Keratinocyte (primary cell): ENCODE data around the gene MEOX1. TPM values are rescaled to one million over a fixed set of nuclear protein-coding genes. Genes with fewer than 3 reads are reported as not detected.

Source experiments
- DNase-seq: peaks from one replicate; pipeline ENCODE4 v3.0.0-alpha.2; 2011; ENCODE audit warnings: low read depth, missing footprints, low spot score
- FAIRE-seq: peaks from 2 replicates; lab custom pipeline; 2011; peaks lifted over from hg19 to GRCh38; lab: Jason Lieb, UNC
- H2AFZ ChIP-seq: 2 replicates; pipeline ENCODE4 v1.6.0; 2012; ENCODE audit warnings: low read length, control low read depth, inconsistent platforms; ENCODE audit not compliant: control insufficient read depth
- H3K27ac ChIP-seq: 2 replicates; pipeline ENCODE4 v1.5.1; 2011; ENCODE audit warnings: low read length; ENCODE audit not compliant: control insufficient read depth, insufficient read depth
- H3K27me3 ChIP-seq: 3 replicates; pipeline ENCODE4 v1.6.0; 2011; ENCODE audit warnings: low read length; ENCODE audit not compliant: control insufficient read depth, insufficient read depth; ENCODE audit errors: extremely low read depth
- H3K36me3 ChIP-seq, 2 experiments: 2 replicates in 1 of 2; 3 replicates in 1 of 2; pipeline ENCODE4 v1.5.1; 2011; ENCODE audit warnings: low read length in 2 of 2, mild to moderate bottlenecking in 1 of 2; ENCODE audit not compliant: control insufficient read depth in 2 of 2, insufficient read depth in 2 of 2; ENCODE audit errors: extremely low read depth in 1 of 2
- H3K4me1 ChIP-seq: 3 replicates; pipeline ENCODE4 v1.5.1; 2011; ENCODE audit warnings: low read length; ENCODE audit not compliant: control insufficient read depth, insufficient read depth; ENCODE audit errors: extremely low read depth
- H3K4me2 ChIP-seq: 3 replicates; pipeline ENCODE4 v1.6.0; 2011; ENCODE audit warnings: low read depth, low read length; ENCODE audit not compliant: control insufficient read depth, insufficient read depth; ENCODE audit errors: extremely low read depth
- H3K4me3 ChIP-seq, 3 experiments: fragments of 200-600 bp in 1 of 3; sonication (generic) in 1 of 3; 2 replicates in 2 of 3; 3 replicates in 1 of 3; pipeline ENCODE4 v1.5.1; 2011 to 2016; ENCODE audit warnings: low read length in 3 of 3, mild to moderate bottlenecking in 3 of 3, control low read depth in 2 of 3, inconsistent platforms in 1 of 3, low read depth in 1 of 3, mixed read lengths in 1 of 3, mixed run types in 1 of 3, moderate library complexity in 1 of 3; ENCODE audit not compliant: control insufficient read depth in 2 of 3, insufficient read depth in 2 of 3; ENCODE audit errors: extremely low read depth in 1 of 3
- H3K79me2 ChIP-seq: 2 replicates; pipeline ENCODE4 v1.6.0; 2012; ENCODE audit warnings: low read length; ENCODE audit not compliant: control insufficient read depth, insufficient read depth
- H3K9ac ChIP-seq: 3 replicates; pipeline ENCODE4 v1.6.0; 2011; ENCODE audit warnings: low read length; ENCODE audit not compliant: control insufficient read depth, insufficient read depth; ENCODE audit errors: extremely low read depth
- H3K9me1 ChIP-seq: 3 replicates; pipeline ENCODE4 v1.6.0; 2011; ENCODE audit warnings: low read length; ENCODE audit not compliant: control insufficient read depth, insufficient read depth; ENCODE audit errors: extremely low read depth
- H3K9me3 ChIP-seq: 2 replicates; pipeline ENCODE4 v1.5.1; 2012; ENCODE audit warnings: low read depth, low read length; ENCODE audit not compliant: control insufficient read depth
- H4K20me1 ChIP-seq: 3 replicates; pipeline ENCODE4 v1.6.0; 2011; ENCODE audit warnings: low read length; ENCODE audit not compliant: control insufficient read depth, insufficient read depth; ENCODE audit errors: extremely low read depth
- EZH2 ChIP-seq: IDR thresholded peaks from one replicate; pipeline ENCODE4 v1.6.1; 2012; ENCODE audit warnings: inconsistent platforms, mild to moderate bottlenecking, low read length, moderate library complexity
- dilution Hi-C: fragments of 300-500 bp; cut with MboI; formaldehyde crosslinking; loops from one replicate; pipeline ENCODE4 v1.7.0; 2020; ENCODE audit warnings: low sequenced_read_pairs; ENCODE audit not compliant: extremely low pct_ligation_motif_present
- polyA plus RNA-seq, 5 experiments: library from polyadenylated mRNA; depleted of rRNA in 3 of 5; stranded (reverse) in 3 of 5; stranded (forward) in 1 of 5; unstranded in 1 of 5; fragments of >200 nt; gene quantifications; 1 replicate in 1 of 5; 2 replicates in 3 of 5; 3 replicates in 1 of 5; pipeline versions ENCODE4 v1.2.1 to v1.2.3, GENCODE V29; 2011 to 2012; ENCODE audit warnings: missing spikeins in 2 of 5, low read depth in 1 of 5, low replicate concordance in 1 of 5
- TF ChIP-seq, protein P1 (sequence below), 3 experiments: IDR thresholded peaks in 1 of 3; conservative IDR thresholded peaks in 1 of 3; optimal IDR thresholded peaks in 1 of 3; 2 replicates in 2 of 3; 3 replicates in 1 of 3; pipeline versions ENCODE3 to v1.5.1; 2011; ENCODE audit warnings: low read length in 3 of 3, mild to moderate bottlenecking in 3 of 3, moderate library complexity in 2 of 3, control low read depth in 1 of 3, inconsistent platforms in 1 of 3; ENCODE audit not compliant: insufficient read depth in 2 of 3; ENCODE audit errors: extremely low read depth in 1 of 3

MEOX1 gene
- polyA plus RNA-seq, 1 donor (not counting 4 experiments of a cell fraction or from before 2014, with no cell fraction given): 0.08 TPM

- DNase-seq: no peak
- no peak for TF ChIP-seq EZH2
- TF ChIP-seq, protein P1, sequence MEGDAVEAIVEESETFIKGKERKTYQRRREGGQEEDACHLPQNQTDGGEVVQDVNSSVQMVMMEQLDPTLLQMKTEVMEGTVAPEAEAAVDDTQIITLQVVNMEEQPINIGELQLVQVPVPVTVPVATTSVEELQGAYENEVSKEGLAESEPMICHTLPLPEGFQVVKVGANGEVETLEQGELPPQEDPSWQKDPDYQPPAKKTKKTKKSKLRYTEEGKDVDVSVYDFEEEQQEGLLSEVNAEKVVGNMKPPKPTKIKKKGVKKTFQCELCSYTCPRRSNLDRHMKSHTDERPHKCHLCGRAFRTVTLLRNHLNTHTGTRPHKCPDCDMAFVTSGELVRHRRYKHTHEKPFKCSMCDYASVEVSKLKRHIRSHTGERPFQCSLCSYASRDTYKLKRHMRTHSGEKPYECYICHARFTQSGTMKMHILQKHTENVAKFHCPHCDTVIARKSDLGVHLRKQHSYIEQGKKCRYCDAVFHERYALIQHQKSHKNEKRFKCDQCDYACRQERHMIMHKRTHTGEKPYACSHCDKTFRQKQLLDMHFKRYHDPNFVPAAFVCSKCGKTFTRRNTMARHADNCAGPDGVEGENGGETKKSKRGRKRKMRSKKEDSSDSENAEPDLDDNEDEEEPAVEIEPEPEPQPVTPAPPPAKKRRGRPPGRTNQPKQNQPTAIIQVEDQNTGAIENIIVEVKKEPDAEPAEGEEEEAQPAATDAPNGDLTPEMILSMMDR (optimal IDR thresholded peaks at IDR 0.05 in 1 of 3, IDR thresholded peaks at IDR 0.05 in 1 of 3, conservative IDR thresholded peaks at IDR 0.05 in 1 of 3; ENCODE audit: extremely low read depth in 1 of 3, insufficient read depth in 2 of 3, low read length in 3 of 3): no peak
- Histone ChIP-seq H3K27ac (no peak overlapping the region), H3K4me2 (no peak overlapping the region), H2AFZ (no peak overlapping the region), H3K79me2 (no peaks in the 10 kb centered on the region), H4K20me1 (no peaks in the 10 kb centered on the region), H3K9me3 (no peaks in the 10 kb centered on the region), H3K9me1 (no peaks in the 10 kb centered on the region), H3K4me1 (peaks cover 26% of the 10 kb centered on the region), H3K4me3 (no peak overlapping the region), H3K27me3 (no peaks in the 10 kb centered on the region), H3K9ac (no peak overlapping the region), H3K36me3 (no peaks in the 10 kb centered on the region)
- dilution Hi-C loops: no loop called here
- peak; percentile 29 for FAIRE-seq
These were observed 50.3 kb downstream of the MEOX1 start for GRCh38 chr17:43611230-43611969.

DNA sequence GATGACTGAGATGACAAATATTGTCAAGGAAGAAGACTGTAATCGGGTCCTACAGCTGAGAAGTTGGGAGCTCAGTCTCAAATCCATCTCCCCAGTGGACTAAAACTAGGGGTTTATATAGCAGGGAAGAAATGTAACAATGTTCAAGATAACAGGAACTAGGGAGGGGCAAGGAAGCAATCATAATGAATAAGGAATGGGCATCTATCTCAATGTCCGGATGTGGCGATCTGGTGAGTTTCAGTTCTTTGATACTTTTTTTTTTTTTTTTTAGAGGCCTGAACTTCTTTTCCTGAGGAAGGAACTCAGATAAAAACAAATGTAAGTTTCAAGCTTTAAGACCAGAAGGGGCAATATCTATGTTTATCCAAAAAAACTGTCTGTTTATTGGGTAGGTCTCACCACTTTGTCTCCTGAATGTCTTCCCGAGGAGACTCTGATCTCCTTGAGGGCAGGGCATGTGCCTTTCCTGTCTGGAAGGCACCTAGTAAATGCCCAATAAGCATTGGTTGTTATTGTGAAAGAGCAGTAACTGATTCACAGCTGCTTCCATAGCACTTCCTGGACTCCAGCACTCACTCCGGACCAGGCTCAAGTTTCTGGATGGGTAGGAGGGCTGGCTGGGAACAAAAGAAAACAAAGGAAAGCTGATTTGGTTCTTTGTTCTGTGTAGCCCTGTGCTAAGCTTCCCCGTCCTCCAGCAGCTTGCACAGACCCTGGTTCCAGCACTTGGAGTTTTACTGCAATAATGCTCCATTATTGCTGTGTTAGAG lies 51.9 kb downstream of the MEOX1 start:
- Histone ChIP-seq H3K4me2 (no peak overlapping the region), H3K36me3 (no peaks in the 10 kb centered on the region), H3K9me3 (no peaks in the 10 kb centered on the region), H2AFZ (no peak overlapping the region), H3K27me3 (no peaks in the 10 kb centered on the region), H3K9ac (no peak overlapping the region), H3K79me2 (no peaks in the 10 kb centered on the region), H3K4me3 (no peak overlapping the region), H3K27ac (no peak overlapping the region), H4K20me1 (no peaks in the 10 kb centered on the region), H3K4me1 (peaks cover 13% of the 10 kb centered on the region), H3K9me1 (no peaks in the 10 kb centered on the region)
- dilution Hi-C loops: no loop called here
- DNase-seq: no peak
- FAIRE-seq: peak; percentile 43
- no peak for TF ChIP-seq EZH2
- TF ChIP-seq, protein P1 (optimal IDR thresholded peaks at IDR 0.05 in 1 of 3, IDR thresholded peaks at IDR 0.05 in 1 of 3, conservative IDR thresholded peaks at IDR 0.05 in 1 of 3; ENCODE audit: extremely low read depth in 1 of 3, insufficient read depth in 2 of 3, low read length in 3 of 3): no peak
